Endothelial cell of umbilical vein (primary cell): ENCODE data around the gene KIAA0232. TPM values are rescaled to one million over a fixed set of nuclear protein-coding genes. Genes with fewer than 3 reads are reported as not detected.

Experiments
- BruUV-seq: library from RNA; stranded (reverse); fragments of 400-500 nt; replicated peaks from 2 replicates; lab custom pipeline; 2021; lab: Mats Ljungman, UMichigan
- CTCF ChIA-PET: fragments of 300-600, 350-600 bp; sonication (Branson Sonifier 250); formaldehyde crosslinking; loops from one replicate; lab custom pipeline; 2021; ENCODE audit warnings: antibody characterized with exemption, inconsistent platforms; lab: Charles Lee
- POLR2A ChIA-PET: fragments of 300-600, 350-600 bp; sonication (Branson Sonifier 250); formaldehyde crosslinking; loops from one replicate; lab custom pipeline; 2021; ENCODE audit warnings: antibody characterized with exemption, inconsistent platforms; lab: Charles Lee
- DNase-seq: peaks from one replicate; pipeline ENCODE4 v3.0.0-alpha.2; 2011; ENCODE audit warnings: low read depth, low spot score
- FAIRE-seq: peaks from 2 replicates; lab custom pipeline; 2011; peaks lifted over from hg19 to GRCh38; lab: Jason Lieb, UNC
- H2AFZ ChIP-seq: 2 replicates; pipeline ENCODE4 v1.6.0; 2012; ENCODE audit warnings: low read depth, low read length, control low read depth, inconsistent platforms
- H3K27ac ChIP-seq: 2 replicates; pipeline ENCODE4 v1.5.1; 2011; ENCODE audit warnings: low read depth, mild to moderate bottlenecking, control low read depth, low read length, moderate library complexity; ENCODE audit not compliant: insufficient read depth
- H3K27me3 ChIP-seq, 2 experiments: 2 replicates each; pipeline versions ENCODE4 v1.6.0 to v1.6.1; 2011; ENCODE audit warnings: low read length in 2 of 2, mixed read lengths in 1 of 2; ENCODE audit not compliant: control insufficient read depth in 2 of 2, insufficient read depth in 2 of 2
- H3K36me3 ChIP-seq, 2 experiments: 2 replicates in 1 of 2; 3 replicates in 1 of 2; pipeline ENCODE4 v1.5.1; 2011; ENCODE audit warnings: low read length in 2 of 2, mild to moderate bottlenecking in 1 of 2, moderate library complexity in 1 of 2; ENCODE audit not compliant: control insufficient read depth in 2 of 2, insufficient read depth in 2 of 2; ENCODE audit errors: extremely low read depth in 1 of 2
- H3K4me1 ChIP-seq: 3 replicates; pipeline ENCODE4 v1.5.1; 2011; ENCODE audit warnings: mild to moderate bottlenecking, low read length; ENCODE audit not compliant: control insufficient read depth, insufficient read depth; ENCODE audit errors: extremely low read depth
- H3K4me2 ChIP-seq: 2 replicates; pipeline ENCODE4 v1.6.1; 2011; ENCODE audit warnings: low read length, control low read depth, mixed read lengths; ENCODE audit not compliant: insufficient read depth
- H3K4me3 ChIP-seq, 3 experiments: fragments of 200-600 bp in 1 of 3; sonication (generic), shearing (Covaris generic) in 1 of 3; replicated peaks in 1 of 3; 2 replicates each; pipeline ENCODE4 v1.5.1; 2011 to 2016; ENCODE audit warnings: control low read depth in 3 of 3, low read length in 3 of 3, mild to moderate bottlenecking in 2 of 3, inconsistent platforms in 1 of 3, low read depth in 1 of 3, moderate library complexity in 1 of 3; ENCODE audit not compliant: insufficient read depth in 1 of 3
- H3K79me2 ChIP-seq: 2 replicates; pipeline ENCODE4 v1.6.0; 2012; ENCODE audit warnings: low read length, inconsistent platforms; ENCODE audit not compliant: control insufficient read depth, insufficient read depth
- H3K9ac ChIP-seq: replicated peaks from 2 replicates; pipeline ENCODE3; 2011; ENCODE audit warnings: low read length, control low read depth; ENCODE audit not compliant: insufficient read depth; ENCODE audit errors: extremely low read depth
- H3K9me1 ChIP-seq: replicated peaks from 3 replicates; pipeline ENCODE4 v1.6.0; 2011; ENCODE audit warnings: mild to moderate bottlenecking, low read length; ENCODE audit not compliant: control insufficient read depth, insufficient read depth; ENCODE audit errors: extremely low read depth
- H3K9me3 ChIP-seq: replicated peaks from 2 replicates; pipeline ENCODE4 v1.5.1; 2012; ENCODE audit warnings: low read length, inconsistent platforms; ENCODE audit not compliant: control insufficient read depth, insufficient read depth
- H4K20me1 ChIP-seq: replicated peaks from 2 replicates; pipeline ENCODE3; 2011; ENCODE audit warnings: mild to moderate bottlenecking, low read length; ENCODE audit not compliant: control insufficient read depth, insufficient read depth; ENCODE audit errors: extremely low read depth
- EZH2 ChIP-seq: IDR thresholded peaks from 2 replicates; pipeline ENCODE4 v1.6.1; 2012; ENCODE audit warnings: borderline replicate concordance, low read depth, mild to moderate bottlenecking, moderate library complexity, low read length, inconsistent platforms; ENCODE audit not compliant: severe bottlenecking
- FOS ChIP-seq: IDR thresholded peaks from 2 replicates; pipeline ENCODE4 v1.6.1; 2011; ENCODE audit warnings: mild to moderate bottlenecking, low read length, moderate library complexity, borderline replicate concordance; ENCODE audit not compliant: insufficient read depth
- GATA2 ChIP-seq: IDR thresholded peaks from 2 replicates; pipeline ENCODE4 v1.7.0; 2011; ENCODE audit warnings: low read depth, mild to moderate bottlenecking, moderate library complexity, mixed read lengths, low read length; ENCODE audit not compliant: insufficient read length, insufficient read depth
- MYC ChIP-seq: IDR thresholded peaks from one replicate; pipeline ENCODE4 v1.6.1; 2011; ENCODE audit warnings: mild to moderate bottlenecking, low read depth, low read length
- POLR2A ChIP-seq: IDR thresholded peaks from 2 replicates; pipeline ENCODE4 v1.6.1; 2012; ENCODE audit warnings: low read depth, mild to moderate bottlenecking, control low read depth, low read length
- POLR2AphosphoS5 ChIP-seq: IDR thresholded peaks from 2 replicates; pipeline ENCODE4 v1.6.1; 2012; ENCODE audit warnings: low read depth, mild to moderate bottlenecking, control low read depth, low read length, moderate library complexity; ENCODE audit not compliant: insufficient read depth
- dilution Hi-C: fragments of 300-500 bp; cut with MboI; formaldehyde crosslinking; loops from one replicate; pipeline ENCODE4 v1.15.0; 2019; ENCODE audit warnings: low sequenced_read_pairs; ENCODE audit not compliant: extremely low pct_ligation_motif_present
- intact Hi-C: fragments of 100-400 bp; cut with micrococcal nuclease; formaldehyde crosslinking; loops from one replicate; pipeline ENCODE4 v1.10.0; 2022
- polyA plus RNA-seq, 4 experiments: library from polyadenylated mRNA; depleted of rRNA in 3 of 4; stranded (reverse) in 3 of 4; unstranded in 1 of 4; fragments of >200 nt; gene quantifications; 2 replicates each; pipeline versions ENCODE4 v1.2.1 to v1.2.3, GENCODE V29; 2011 to 2012; ENCODE audit warnings: missing spikeins in 1 of 4
- total RNA-seq: library from RNA; stranded (reverse); gene quantifications from 2 replicates; pipeline ENCODE4 v1.2.3, GENCODE V29; 2021
- TF ChIP-seq, protein P1 (sequence below): IDR thresholded peaks from 2 replicates; pipeline ENCODE4 v1.6.1; 2011; ENCODE audit not compliant: insufficient read depth, insufficient read length

Gene KIAA0232
- total and polyA plus RNA-seq, 2 donors (not counting 3 experiments of a cell fraction or from before 2014, with no cell fraction given), result 5.3 to 18.4 TPM

DNA sequence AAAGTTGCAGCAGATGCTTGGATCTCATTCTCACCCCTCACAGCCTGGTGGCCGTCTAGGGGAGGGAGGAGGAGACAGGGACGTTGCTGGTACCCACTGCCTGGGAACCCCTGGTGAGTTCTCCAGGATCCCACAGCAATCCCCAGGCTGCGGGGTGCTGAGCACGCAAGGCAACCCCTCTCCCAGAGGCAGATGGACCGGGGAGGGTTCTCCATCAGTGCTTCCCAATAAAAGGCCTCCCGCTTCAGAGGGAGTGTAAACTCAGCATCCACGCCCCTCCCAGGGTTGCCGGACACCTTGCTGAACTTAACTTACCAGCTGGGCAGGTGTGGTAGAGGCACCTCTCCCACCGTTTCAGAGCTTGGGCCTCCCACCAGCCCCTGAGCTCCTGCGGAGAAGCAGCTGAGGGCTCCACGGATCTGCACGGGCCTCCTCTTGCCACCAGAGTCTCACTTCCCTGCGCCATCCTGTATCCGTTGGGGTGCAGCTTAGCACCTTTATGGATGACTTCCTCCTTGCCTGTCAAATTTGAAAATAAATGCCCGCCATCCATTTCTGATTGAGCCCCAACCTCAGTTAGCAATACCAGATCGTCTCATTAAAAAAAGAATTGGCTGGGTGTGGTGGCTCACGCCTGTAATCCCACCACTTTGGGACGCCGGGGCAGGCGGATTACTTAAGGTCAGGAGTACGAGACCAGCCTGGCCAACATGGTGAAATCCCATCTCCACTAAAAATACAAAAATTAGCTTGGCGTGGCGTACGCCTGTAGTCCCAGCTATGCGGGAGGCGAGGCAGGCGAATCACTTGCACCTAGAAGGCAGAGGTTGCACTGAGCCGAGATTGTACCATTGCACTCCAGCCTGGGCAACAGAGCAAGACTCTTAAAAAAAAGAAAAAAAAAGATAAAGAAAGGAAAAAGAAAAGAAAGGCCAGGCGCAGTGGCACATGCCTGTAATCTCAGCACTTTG, 112.3 kb downstream of the KIAA0232 start:
- Histone ChIP-seq H3K4me1 (no peaks in the 10 kb centered on the region), H3K9me1 (no peaks in the 10 kb centered on the region), H3K79me2 (no peaks in the 10 kb centered on the region), H3K27ac (no peak overlapping the region), H3K9ac (no peak overlapping the region), H4K20me1 (no peaks in the 10 kb centered on the region), H3K36me3 (no peaks in the 10 kb centered on the region), H2AFZ (no peak overlapping the region), H3K4me2 (no peak overlapping the region), H3K4me3 (no peak overlapping the region), H3K9me3 (no peaks in the 10 kb centered on the region), H3K27me3 (no peaks in the 10 kb centered on the region)
- ChIA-PET POLR2A (no interaction called here), CTCF (interaction anchor here (1.2 kb wide), 1 partner anchor 10 kb away, joined by 3 read pairs; no protein-coding TSS in a partner anchor)
- TF ChIP-seq, protein P1, sequence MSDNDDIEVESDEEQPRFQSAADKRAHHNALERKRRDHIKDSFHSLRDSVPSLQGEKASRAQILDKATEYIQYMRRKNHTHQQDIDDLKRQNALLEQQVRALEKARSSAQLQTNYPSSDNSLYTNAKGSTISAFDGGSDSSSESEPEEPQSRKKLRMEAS, result no peak
- TF ChIP-seq POLR2A (no peak), POLR2AphosphoS5 (no peak), FOS (no peak)
- dilution Hi-C loops (no loop called here), intact Hi-C loops (no loop called here)
- FAIRE-seq (no peak), DNase-seq (no peak)
- BruUV-seq, result no TSS peak

DNA sequence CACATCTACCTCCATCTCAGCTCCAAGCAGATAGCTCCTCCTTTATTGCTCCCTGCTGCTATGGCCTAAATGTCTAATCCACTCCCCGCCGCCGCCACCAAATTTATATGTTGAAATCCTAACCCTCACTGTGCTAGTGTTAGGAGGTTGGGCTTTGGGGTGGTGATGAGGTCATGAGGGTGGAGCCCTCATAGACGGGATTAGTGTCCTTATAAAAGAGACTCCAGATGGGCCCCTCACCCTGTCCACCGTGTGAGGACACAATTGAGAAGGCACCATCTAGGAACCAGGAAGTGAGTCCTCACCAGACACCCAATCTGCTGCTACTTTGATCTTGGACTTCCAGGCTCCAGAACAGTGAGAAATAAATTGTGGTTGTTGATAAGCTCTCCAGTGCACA, 113.5 kb downstream of the KIAA0232 start:
- intact Hi-C loops (no loop called here), dilution Hi-C loops (no loop called here)
- no peaks in the 10 kb centered on the region for H3K79me2 ChIP-seq
- no peak overlapping the region for H3K9ac ChIP-seq
- no peak overlapping the region for H2AFZ ChIP-seq
- no peaks in the 10 kb centered on the region for H3K9me3 ChIP-seq
- no TSS peak for BruUV-seq
- H4K20me1 ChIP-seq, result no peaks in the 10 kb centered on the region
- no peaks in the 10 kb centered on the region for H3K36me3 ChIP-seq
- TF ChIP-seq POLR2AphosphoS5, result no peak
- TF ChIP-seq GATA2, result no peak
- no peak for TF ChIP-seq EZH2
- no peak for TF ChIP-seq POLR2A
- TF ChIP-seq MYC, result no peak
- TF ChIP-seq FOS, result no peak
- no peaks in the 10 kb centered on the region for H3K27me3 ChIP-seq
- no peak overlapping the region for H3K4me3 ChIP-seq
- H3K9me1 ChIP-seq, result no peaks in the 10 kb centered on the region
- H3K27ac ChIP-seq, result no peak overlapping the region
- no peaks in the 10 kb centered on the region for H3K4me1 ChIP-seq
- CTCF ChIA-PET, result interaction anchor here (1.2 kb wide), 1 partner anchor 9 kb away, joined by 3 read pairs; no protein-coding TSS in a partner anchor
- DNase-seq, result no peak
- no peak for FAIRE-seq
- no peak overlapping the region for H3K4me2 ChIP-seq
- POLR2A ChIA-PET, result no interaction called here
